CD4-positive, alpha-beta T cell treated with Interleukin-10 for 1 hour (primary cell): Measurements from ENCODE around the gene VOPP1.
A peak's percentile ranks its signal among the peaks of the same experiment; 100 is the strongest.

Source experiments
- DNase-seq: peaks from one replicate; pipeline ENCODE4 v3.0.0-alpha.2; 2020

VOPP1 gene

DNA sequence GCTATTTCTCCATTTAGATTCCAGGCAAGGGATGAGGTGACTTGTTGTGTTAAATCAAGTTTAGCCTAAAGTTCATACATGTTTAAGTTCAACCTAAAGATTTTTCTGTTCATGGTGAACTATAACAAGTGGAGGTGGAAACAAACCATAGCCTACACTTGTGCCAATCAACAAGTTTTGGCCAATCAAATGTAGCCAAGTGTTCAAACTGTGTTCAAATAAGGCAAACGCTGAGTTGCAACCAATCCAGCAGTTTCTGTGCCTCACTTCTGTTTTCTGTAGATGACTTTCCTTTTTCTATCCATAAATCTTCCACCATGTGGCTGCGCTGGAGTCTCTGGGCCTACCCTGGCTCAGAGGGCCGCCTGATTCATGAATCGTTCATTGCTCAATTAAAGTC, 4.5 kb upstream of the VOPP1 start:
- DNase-seq = no peak

DNA sequence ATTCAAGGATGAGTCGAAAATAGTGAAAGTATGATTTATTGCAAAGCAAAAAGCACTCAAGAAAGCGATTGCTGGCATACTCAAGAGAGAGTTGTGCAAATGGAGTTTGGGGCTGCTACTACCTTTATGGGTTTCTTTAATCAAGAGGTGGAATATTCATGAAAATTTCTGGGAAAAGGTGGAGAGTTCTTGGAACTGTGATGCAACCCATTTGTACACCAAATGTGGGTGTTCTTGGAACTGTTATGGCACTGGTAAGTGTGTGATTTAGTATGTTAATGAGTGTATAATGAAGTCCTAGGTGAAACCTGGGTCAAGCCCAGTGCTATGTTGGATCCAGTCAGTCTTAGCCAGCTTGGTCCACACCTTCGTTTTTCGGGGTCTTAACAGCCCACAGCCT, 3.4 kb upstream of the VOPP1 start:
- DNase-seq = no peak

DNA sequence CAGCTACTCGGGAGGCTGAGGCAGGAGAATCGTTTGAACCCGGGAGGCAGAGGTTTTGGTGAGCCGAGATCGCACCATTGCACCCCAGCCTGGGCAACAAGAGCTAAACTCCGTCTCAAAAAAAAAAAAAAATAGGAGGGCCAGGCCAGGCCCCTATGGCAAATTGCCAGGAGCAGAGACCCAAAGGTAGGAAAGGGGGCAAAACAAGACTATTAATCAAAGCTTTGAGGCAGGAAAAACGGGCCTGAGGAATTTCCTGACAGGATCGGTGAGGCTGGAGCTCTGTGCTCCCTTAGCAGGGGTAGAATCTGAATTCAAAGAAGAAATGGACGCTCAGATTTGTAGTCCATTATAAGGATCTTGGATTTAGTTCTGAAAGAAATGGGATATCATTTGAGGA, 2.8 kb upstream of the VOPP1 start:
- no peak for DNase-seq

DNA sequence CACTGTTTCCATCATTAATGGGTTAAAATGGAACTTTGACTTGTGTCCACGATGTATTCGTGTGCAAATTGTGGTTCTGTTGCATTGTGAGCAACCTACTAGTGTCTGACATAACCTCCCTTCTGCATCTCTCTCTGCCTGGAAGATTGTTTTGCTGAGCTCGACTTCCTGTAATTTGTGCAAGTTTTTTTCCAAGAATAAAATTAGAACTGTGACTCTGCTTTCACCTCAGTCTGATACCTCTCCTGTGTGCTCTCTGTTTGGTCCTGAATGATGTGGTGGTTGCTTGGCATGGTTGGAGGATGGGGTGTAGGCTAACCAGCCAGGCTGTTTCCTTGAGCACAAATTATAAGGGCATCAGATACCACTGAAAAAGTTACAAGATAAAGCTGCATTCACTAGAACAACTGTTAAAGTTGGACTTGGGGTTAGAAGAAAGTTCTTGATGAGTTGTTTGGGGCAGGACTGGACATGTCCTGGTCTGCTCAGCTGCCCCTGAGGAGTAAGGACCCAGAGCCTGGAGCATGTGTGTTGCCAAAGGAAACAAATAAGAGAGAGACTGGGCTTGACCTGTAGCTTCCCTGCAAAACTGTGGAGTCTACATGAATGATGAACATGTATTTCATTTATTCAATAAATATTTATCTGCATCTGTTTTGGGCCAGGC, 1.9 kb upstream of the VOPP1 start:
- peak; percentile 67 for DNase-seq

DNA sequence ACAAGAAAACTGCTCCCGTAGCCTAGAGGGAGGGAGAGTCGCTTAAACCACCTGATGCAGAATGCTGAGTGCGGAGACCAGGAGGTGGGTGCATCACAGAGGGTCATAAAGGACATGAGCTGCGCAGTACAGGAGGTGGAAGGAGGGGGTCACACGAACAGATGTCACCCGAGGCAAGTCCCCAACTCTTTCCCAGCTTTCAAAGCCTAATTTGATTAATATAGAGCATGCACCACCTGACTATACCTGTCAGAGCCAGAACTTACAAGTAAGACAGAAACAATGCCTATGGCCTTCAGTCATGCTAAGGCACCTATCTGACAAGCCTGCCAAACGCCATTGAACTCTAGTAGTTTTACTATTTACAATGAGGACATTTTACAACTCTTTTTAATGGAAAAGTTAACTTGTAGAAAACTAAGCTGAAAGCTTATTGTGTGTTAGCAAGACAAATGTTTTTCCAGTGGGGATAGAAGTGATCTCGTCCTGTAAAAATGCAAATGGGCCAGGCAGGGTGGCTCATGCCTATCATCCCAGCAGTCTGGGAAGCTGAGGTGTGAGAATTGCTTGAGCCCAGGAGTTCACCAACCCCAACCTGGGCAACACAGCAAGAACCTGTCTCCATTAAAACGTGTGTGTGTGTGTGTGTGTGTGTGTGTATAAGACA, 1.1 kb upstream of the VOPP1 start:
- DNase-seq = no peak

DNA sequence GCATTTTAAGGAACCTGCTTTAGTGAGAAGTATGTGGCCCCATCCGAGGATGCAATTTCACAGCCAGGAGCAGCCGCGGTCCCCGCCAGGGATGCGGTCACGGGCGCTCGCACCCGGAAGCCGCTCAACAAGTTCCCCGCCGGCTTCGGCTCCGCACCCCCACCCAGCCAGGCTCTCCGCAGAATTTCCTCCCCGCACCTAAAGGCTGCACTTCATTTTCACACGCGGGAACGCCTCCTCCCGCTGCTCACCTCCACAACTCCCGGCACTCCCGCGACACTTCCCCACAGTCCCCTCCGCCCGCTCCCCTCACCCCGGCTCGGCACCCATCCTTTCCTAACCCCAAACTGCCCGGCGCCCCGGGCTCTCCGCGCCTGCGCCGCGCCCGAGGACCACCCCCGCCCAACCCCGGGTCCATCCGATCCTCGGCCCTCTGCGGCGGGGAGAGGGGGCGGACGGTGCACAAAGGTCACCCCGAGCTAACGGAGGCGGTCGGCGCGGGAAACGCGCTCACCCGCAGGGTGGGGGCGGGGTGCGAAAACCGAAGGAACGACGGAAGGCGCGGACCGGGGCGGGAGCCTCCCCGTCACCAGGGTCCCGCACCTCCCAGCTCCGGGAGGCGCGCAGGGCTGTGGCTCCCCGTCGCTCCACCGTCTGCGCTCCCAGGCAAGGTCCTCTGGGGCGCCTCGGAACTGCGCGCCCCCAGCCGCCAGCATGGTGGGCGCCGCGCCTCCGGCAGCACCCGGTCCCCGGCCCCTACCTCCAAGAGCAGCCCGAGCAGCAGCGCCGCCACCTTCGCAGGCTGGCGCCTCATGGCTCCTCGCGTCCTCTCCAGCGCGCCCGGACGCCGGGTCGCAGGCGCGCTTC, 558 bp downstream of the VOPP1 start:
- DNase-seq = peak; percentile 69

DNA sequence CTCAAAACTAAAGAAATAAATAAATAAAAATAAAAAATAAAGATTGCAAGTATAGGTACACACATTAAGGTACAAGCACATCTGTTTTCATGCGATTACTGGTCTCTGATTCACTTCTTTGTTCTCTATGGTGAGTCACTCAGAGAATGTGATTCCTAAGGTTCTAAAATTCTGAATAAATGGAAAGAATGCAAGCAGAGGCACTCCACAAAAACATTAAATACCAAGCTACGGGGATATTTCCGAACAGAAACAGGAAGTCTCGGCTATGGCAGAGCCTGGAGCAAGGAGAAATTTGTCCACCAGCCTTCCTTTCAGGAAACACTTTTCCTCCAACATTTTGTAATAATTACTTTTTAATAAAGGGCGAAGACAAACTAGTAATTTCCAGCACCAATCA, 1.4 kb downstream of the VOPP1 start:
- DNase-seq = no peak

DNA sequence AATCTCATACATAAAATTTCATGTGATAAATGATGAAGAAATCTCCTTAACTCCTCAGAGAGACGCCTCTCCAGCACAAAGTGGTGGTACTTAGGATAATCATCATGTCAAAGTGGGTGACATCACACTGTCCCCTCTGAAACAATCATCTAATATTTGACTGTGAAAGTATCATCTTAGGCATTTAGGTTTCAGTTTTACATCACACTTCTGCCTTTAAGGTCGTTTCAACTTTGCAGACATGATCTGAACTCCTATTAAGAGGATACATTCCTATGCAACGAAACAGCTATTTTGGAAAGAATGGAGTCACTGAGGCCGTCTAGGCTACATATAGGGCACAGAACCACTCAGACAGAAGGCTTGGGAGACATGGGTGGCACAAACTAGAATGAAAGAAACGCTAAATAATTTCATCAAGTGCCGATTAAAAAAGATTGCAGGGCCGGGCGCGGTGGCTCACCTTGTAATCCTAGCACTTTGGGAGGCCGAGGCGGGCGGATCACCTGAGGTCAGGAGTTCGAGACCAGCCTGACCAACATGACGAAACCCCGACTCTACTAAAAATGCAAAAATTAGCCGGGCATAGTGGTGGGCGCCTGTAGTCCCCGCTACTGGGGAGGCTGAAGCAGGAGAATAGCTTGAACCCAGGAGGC, 2.0 kb downstream of the VOPP1 start:
- peak; percentile 39 for DNase-seq

DNA sequence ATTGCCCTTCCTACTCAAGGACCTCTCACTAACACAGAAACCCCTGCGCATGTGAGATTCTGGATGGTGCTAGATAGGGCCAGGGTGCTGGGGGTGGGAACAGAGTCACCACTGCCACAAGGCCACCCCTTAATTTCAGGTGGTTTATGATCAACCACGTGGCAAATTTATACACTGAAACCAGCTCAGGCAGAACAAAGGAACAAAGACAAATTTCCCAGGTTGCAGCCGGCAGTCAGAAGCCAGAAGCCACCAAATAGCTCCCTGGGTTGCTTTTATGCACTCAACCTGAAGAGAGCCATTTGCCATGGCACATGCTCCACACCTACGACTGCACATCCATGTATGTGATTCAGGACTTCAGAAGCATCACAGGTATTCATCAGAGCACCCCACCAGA, 2.5 kb downstream of the VOPP1 start:
- DNase-seq = peak; percentile 64

DNA sequence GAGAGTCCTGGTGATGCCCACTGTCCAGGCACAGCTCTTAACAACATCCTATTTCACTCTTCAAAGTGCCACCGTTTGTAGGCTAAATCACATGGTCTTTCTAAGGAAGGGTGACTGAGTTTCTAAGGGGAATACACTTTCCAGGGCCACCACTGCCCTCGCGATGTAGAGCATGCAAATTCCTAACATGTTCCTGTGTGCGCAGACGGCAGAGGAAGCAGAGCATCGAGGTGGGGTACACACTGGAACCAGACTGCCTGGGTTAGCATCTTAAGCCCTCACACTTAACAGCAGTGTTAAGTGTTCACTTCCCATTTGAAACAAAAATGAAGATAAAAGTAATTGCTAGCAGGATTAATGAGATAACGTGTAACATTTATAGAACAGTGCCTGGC, 3.0 kb downstream of the VOPP1 start:
- no peak for DNase-seq

DNA sequence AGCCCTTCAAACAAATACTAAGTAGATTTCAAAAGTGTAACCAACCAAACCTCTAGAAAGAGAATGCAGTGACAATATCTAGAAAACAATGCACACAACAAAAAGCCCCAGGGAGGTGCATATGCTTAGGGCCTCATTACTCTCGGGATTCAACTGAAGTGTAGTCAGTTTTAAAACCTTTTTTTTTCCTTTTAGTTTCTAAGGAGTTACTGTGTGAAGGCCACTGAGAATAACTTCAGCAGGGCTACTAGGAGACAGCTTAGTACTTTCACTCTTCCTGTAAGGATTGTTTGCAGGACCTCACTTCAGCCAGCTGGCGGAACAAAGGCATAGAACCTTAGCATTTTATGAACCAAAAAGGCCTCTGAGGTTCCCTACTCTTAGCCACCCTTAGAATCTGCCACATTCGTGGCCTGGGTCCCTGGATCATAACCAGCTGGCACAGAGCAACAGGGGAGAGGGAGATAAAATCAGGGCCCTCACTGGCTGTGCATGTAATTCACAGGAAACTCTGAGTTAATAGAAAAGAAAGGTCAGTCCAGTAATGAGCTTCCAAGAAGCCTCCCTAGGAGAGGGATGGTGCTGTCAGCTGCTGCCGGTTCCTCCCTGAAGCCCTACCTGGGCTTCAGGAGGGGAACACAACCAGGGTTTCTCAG, 3.6 kb downstream of the VOPP1 start:
- no peak for DNase-seq

DNA sequence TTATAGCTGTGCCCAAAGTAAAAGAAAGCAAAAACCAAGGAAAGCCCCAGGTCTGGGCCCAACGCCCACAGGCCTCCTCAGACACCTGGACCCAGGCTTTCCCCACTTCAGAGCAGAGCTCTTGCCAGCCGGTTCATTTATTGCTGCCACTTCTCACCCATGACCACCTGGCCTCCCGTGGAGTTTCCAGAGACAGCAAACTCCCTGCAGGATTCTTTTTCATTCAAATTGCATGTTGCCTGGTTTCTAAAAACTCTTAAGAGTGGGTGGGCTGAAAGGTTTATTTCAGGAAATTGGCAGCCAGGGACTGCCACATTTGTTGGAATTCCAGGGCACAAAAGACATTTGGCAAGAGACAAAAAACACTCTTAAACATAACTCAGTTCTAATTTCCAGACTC, 4.7 kb downstream of the VOPP1 start:
- no peak for DNase-seq

DNA sequence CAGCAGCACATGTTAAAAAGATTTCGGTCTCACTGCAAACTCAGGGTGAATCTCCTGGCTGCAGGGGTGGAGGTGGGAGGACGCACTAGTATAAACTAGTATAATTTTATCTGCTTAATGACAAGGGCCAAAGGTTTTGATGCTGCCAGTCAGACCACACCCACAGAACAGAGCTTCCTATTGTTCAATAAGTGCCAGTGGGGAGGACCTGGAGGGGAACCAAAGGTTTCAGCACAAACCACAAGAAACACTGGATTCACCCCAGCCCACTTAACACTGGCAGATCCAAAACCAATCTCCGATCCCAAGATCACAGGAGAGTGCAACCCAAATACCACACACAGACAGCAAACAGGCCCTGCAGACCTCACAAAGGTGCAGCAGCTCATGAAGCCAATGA, 6.6 kb downstream of the VOPP1 start:
- peak; percentile 19 for DNase-seq

DNA sequence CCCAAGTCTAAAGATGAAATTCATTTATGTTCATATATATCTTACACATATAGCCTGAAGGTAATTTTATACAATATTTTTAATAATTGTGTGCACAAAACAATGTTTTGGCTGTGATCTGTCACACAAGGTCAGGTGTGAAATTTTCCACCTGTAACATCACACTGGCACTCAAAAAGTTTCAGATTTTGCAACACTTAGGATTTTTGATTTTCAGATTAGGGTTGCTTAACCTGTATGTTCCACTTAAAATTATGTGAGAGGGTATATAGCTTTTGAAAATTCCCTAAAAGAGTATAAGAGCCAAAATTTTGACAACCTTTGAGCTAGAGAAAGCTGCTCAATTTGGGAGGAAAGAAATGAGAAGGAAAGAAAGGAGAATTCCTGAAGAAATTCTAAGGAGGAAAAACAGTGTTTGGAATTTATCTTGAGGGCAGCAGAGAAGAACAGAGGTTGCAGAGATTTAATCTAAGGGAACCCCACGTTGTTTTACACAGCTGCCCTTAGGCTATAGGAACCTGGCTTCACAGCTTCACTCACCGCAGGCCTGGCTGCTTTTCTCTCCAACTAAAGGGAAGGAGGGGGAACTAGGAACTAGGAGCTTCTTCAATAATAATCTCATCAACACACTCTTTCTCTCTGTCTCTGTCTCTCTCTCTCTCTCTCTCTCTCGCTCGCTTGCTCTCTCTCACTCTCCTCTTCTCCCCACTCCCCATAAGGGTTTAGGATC, 8.5 kb downstream of the VOPP1 start:
- no peak for DNase-seq

DNA sequence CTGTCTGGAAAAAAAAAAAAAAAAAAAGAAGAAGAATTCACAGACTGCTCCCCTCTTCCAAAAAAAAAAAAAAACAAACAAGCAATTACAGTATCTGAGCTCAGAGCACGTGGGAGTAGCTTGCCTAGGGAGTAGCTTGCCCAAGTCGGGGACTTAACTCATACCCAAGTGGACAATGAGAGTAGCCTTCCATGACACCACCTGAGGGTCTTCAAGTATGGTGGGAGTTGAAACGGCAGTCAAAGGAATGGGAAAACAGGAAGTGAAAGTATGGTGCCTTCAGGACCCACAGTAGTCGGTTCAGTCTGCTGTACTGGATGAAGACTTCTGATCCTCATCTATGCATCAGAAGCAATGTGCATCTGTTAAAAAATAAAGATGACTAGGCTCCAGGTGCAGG, 10.6 kb downstream of the VOPP1 start:
- DNase-seq = no peak

DNA sequence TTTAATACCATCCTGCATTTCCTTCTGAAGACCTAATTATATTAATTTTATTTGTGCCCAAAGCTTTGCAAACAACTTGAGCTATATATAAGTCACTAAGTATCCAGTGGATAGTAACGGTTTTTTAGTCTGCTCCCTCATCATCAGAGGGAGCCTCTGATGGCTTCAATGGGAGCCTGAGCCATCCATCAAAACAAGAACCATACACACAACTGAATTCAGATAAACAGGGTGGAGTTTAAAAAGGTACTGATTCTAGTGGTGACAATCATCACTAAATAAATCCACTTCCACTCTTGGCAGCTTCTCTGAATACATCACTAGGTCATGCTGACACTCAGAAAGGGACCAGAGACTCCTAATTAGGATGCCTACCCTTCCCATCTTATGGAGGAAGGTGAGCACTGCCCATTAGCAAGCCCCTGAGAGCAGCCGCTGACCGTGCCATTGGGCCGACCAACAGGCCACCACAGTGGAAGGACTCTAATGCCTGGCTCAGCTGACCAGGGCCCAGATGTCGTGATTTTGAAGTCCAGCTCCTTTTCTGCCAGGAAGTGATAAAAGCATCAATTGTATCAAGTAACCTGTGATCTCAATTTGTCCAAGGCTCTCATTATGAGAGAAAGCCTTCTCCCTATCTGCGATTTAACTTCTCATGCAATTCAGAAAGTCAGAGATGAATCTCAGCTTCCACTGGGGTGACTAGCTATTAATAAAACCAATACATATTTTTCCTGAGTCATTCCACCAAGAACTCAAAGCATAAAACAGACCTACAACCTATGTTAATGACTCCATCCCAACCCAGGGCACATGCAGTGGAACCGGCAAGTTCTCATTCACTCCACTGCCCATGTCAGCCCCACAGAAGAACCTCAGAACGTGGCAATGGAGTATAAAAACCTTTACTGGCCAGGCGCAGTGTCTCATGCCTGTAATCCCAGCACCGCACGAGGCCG, 13.1 kb downstream of the VOPP1 start:
- DNase-seq = no peak

DNA sequence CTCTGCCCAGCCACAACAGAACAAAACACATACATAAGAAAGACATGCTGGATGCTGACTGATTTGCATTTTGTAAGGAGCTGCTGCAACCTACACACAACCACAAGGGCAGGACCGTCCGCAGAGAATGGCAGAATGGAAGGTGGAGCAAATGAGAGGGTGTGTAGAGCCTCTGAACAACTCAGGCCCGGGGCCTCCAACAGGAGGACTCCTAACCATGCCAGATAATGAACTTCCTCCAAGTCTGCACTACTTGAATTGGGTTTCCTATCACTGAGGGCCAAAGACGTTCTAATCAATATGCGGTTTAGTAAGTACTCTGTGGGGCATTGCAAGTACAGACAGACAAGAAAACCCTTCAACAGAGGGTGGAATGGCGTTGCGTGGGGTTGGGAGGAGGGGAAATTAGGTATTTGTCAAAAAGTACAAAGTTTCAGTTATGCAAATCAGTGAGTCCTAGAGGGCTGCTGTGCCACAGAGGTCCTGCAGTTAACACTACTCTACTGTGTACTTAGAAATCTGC, 14.6 kb downstream of the VOPP1 start:
- no peak for DNase-seq

DNA sequence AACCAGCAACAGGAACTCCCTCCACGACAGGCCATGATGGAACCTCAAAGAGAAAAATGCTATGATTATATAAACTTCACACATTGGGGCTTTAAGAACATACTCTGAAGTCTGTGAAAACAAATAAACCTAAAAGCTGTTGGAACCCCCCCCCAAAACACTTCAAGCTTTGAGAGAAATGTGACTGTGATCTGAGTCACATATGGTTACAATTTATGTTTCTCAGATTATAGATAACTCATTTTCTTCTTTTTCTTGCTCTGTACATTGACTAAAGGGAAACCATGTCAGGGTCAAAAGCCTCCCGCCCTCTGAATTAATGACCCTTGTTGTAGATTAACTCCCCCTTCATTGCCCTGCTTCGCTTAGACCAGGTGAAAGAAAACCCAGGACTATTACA, 15.8 kb downstream of the VOPP1 start:
- no peak for DNase-seq

DNA sequence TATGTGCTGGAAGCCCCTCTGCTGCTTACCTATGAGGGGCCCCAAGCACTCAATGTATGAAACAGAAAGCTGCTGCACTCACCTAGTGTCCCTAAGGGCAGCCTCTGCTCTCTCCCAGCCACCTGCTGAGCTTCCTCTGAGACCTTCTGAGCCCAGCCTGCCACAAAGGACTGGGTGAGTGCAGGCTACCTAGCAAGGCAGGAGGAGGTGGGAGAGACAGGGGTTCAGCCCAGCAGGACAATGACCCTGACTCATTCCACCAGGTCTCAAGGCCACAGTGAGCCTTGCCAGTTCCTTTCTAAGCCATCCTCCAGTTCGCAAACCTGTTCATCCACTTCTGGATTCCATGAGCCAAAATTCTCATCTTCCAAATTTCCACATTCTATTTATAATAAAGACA, 16.3 kb downstream of the VOPP1 start:
- no peak for DNase-seq

DNA sequence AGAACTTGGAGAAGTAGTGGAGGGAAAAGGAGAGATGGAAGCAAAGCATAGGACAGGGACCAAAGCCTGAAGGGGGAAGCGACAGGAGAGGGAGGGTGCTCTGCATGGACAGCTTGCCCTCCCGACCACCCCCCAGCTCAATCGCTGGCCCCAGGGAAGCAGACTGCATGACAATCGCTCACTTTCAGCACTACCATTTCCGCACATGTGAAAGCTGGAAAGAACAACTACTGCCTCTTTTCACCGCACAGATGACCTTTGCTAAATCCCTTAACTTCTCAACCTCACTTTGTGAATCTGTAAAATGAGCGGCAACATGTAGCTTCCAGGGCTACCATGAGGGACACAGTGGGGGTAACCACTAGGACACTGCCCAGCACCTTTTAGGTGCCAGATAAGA, 17.1 kb downstream of the VOPP1 start:
- DNase-seq = no peak

DNA sequence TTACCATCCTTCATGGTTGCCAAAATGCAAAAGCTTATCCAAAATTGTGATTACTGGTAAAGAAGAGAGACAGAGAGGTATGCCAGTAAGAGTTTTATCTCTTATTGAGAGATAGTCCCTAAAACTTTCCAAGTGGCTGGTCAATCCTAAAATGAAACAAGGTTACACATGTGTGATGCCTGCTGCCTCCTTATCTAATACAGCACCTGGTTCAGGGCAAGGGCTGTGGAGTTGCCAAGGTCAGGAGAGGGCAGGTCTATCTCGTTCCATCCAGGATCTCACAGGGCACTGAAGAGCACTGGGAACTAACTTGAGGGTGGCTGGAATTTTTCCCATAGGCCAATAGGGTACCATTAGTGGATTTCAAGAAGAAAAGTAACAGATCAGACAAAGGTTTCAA, 18.3 kb downstream of the VOPP1 start:
- no peak for DNase-seq
